Mesenchymal stem cell (in vitro differentiated cells and primary cell): Measurements from ENCODE around the gene POLR2H.

ENCODE experiments used
- DNase-seq: peaks from one replicate; pipeline ENCODE4 v3.0.0-alpha.2; 2013
- H2AFZ ChIP-seq: one replicate; pipeline ENCODE4 v1.6.1; 2013; ENCODE audit warnings: low read depth, mild to moderate bottlenecking, control low read depth, inconsistent platforms, low read length, moderate library complexity
- H2AK5ac ChIP-seq: 2 replicates; pipeline ENCODE4 v1.6.1; 2013; ENCODE audit warnings: low read length, moderate library complexity, mild to moderate bottlenecking, inconsistent platforms; ENCODE audit not compliant: severe bottlenecking
- H2BK120ac ChIP-seq: one replicate; pipeline ENCODE4 v1.6.1; 2013; ENCODE audit warnings: low read depth, mild to moderate bottlenecking, inconsistent platforms, low read length, moderate library complexity
- H2BK12ac ChIP-seq, 2 experiments: one replicate each; pipeline ENCODE4 v1.6.1; 2013; ENCODE audit warnings: inconsistent platforms in 2 of 2, low read length in 2 of 2, mild to moderate bottlenecking in 2 of 2, moderate library complexity in 2 of 2, control low read depth in 1 of 2
- H2BK15ac ChIP-seq: one replicate; pipeline ENCODE4 v1.6.1; 2013; ENCODE audit warnings: mild to moderate bottlenecking, low read depth, inconsistent platforms; ENCODE audit not compliant: poor library complexity, severe bottlenecking
- H2BK5ac ChIP-seq: 2 replicates; pipeline ENCODE4 v1.6.1; 2013; ENCODE audit warnings: low read depth, mild to moderate bottlenecking, low read length, control low read depth, inconsistent platforms; ENCODE audit not compliant: poor library complexity, severe bottlenecking
- H3K14ac ChIP-seq, 2 experiments: one replicate each; pipeline ENCODE4 v1.6.1; 2013; ENCODE audit warnings: inconsistent platforms in 2 of 2, low read length in 2 of 2, control low read depth in 1 of 2, mild to moderate bottlenecking in 1 of 2, moderate library complexity in 1 of 2
- H3K18ac ChIP-seq, 2 experiments: one replicate each; pipeline ENCODE4 v1.6.1; 2013; ENCODE audit warnings: inconsistent platforms in 2 of 2, low read length in 2 of 2, control low read depth in 1 of 2, low read depth in 1 of 2, mild to moderate bottlenecking in 1 of 2
- H3K23ac ChIP-seq, 2 experiments: one replicate each; pipeline ENCODE4 v1.6.1; 2013; ENCODE audit warnings: inconsistent platforms in 2 of 2, low read length in 2 of 2, mild to moderate bottlenecking in 2 of 2, moderate library complexity in 2 of 2, control low read depth in 1 of 2
- H3K27ac ChIP-seq: 2 replicates; pipeline ENCODE4 v1.5.1; 2013; ENCODE audit warnings: mild to moderate bottlenecking, moderate library complexity, low read length, control low read depth, inconsistent platforms; ENCODE audit not compliant: poor library complexity, severe bottlenecking
- H3K27me3 ChIP-seq, 2 experiments: 2 replicates each; pipeline versions ENCODE4 v1.6.1 to v1.7.0; 2013; ENCODE audit warnings: low read length in 2 of 2, mild to moderate bottlenecking in 2 of 2, moderate library complexity in 2 of 2, control low read depth in 1 of 2, inconsistent platforms in 1 of 2; ENCODE audit not compliant: control insufficient read depth in 1 of 2, insufficient read depth in 1 of 2
- H3K36me3 ChIP-seq, 2 experiments: 2 replicates each; pipeline versions ENCODE4 v1.6.1 to v1.7.0; 2013; ENCODE audit warnings: low read length in 2 of 2, control low read depth in 1 of 2, inconsistent platforms in 1 of 2, low read depth in 1 of 2, mild to moderate bottlenecking in 1 of 2; ENCODE audit not compliant: insufficient read depth in 2 of 2, control insufficient read depth in 1 of 2
- H3K4ac ChIP-seq, 2 experiments: one replicate each; pipeline ENCODE4 v1.6.1; 2013; ENCODE audit warnings: inconsistent platforms in 2 of 2, low read length in 2 of 2, mild to moderate bottlenecking in 2 of 2, moderate library complexity in 2 of 2, control low read depth in 1 of 2, low read depth in 1 of 2
- H3K4me1 ChIP-seq: 2 replicates; pipeline ENCODE4 v1.6.1; 2013; ENCODE audit warnings: low read depth, low read length, control low read depth; ENCODE audit not compliant: control insufficient read depth, insufficient read depth
- H3K4me2 ChIP-seq: 2 replicates; pipeline ENCODE4 v1.6.1; 2013; ENCODE audit warnings: low read length, mild to moderate bottlenecking, inconsistent platforms; ENCODE audit not compliant: poor library complexity, severe bottlenecking
- H3K4me3 ChIP-seq, 2 experiments: 2 replicates each; pipeline versions ENCODE4 v1.5.1 to v1.7.0; 2013; ENCODE audit warnings: low read length in 2 of 2, mild to moderate bottlenecking in 2 of 2, control low read depth in 1 of 2, low read depth in 1 of 2; ENCODE audit not compliant: insufficient read depth in 1 of 2
- H3K79me1 ChIP-seq: replicated peaks from 2 replicates; pipeline ENCODE4 v1.6.1; 2013; ENCODE audit warnings: mild to moderate bottlenecking, control low read depth, low read length, inconsistent platforms; ENCODE audit not compliant: poor library complexity, severe bottlenecking
- H3K9ac ChIP-seq: 2 replicates; pipeline ENCODE4 v1.7.0; 2013; ENCODE audit warnings: mild to moderate bottlenecking, low read length, moderate library complexity
- H3K9me3 ChIP-seq: 2 replicates; pipeline ENCODE4 v1.7.0; 2013; ENCODE audit warnings: mild to moderate bottlenecking, low read length; ENCODE audit not compliant: control insufficient read depth
- H4K8ac ChIP-seq: one replicate; pipeline ENCODE4 v1.6.1; 2013; ENCODE audit warnings: inconsistent platforms, mild to moderate bottlenecking, low read length, moderate library complexity
- H4K91ac ChIP-seq: one replicate; pipeline ENCODE4 v1.6.1; 2013; ENCODE audit warnings: mild to moderate bottlenecking, low read length, inconsistent platforms
- WGBS: methylation state at CpG from one replicate; pipeline ENCODE4 v1.1.7; 2013; ENCODE audit warnings: mixed read lengths; 5-methylcytosine and 5-hydroxymethylcytosine counted together

The POLR2H gene

DNA sequence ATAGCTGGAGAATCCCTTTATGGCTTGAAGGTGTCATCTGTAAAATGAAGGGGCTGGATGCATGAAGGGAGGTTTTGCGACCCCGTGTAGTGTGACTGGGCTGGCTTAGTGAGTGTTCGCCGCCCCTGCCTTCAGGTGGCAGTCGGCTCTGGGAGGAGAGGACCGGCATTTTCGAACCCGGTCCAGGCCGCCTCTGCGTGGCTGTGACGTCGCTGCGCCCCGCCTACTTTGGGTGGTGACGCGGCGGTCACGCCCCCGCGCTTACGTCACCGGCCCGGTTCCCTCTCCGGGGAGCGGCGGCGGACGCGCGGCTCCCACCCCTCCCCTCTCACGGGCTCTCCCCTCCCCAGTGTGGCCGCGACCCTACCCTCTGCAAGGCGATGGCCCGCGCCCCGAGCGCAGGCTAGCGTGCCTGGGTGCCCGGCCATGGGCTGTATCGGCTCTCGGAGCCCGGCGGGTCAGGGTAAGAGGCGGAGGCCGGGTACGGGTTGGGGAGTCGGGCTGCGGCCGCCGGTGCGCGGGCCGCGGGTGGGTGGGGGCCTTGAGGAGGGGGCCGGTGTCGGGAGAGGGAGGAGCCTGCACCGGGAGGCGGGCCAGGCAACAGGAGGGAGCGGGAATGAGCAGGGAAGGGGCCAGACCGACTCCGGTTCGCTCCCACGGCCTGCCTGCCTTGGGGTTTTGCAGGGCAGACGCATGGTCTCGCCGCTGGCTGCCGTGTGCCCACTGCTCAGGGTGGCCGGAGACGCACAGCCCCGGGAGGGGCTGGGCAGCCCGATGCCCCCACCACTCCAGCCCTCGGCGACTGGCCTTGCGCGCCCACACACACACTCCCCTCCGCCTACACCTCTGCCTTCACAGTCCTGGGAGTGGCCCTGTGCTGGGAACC, 25.6 kb upstream of the POLR2H start:
- H3K23ac ChIP-seq = peak overlapping the region in 1 of 2 experiments; percentile 70
- H2BK120ac ChIP-seq = peak overlapping the region; percentile 8
- H2AFZ ChIP-seq = no peak overlapping the region
- peak overlapping the region; percentile 90 for H2BK5ac ChIP-seq
- H2BK15ac ChIP-seq = no peak overlapping the region
- H3K4me3 ChIP-seq = peak overlapping the region; percentile 71 to 86
- H3K27ac ChIP-seq = peak overlapping the region; percentile 78
- H3K79me1 ChIP-seq = peaks cover 23% of the 10 kb centered on the region
- no peaks in the 10 kb centered on the region for H3K9me3 ChIP-seq
- 3% methylated on average over 39 of the region's 77 CpGs for WGBS
- peaks cover 52% of the 10 kb centered on the region for H3K4me1 ChIP-seq
- peak overlapping the region in 1 of 2 experiments; percentile 92 for H3K14ac ChIP-seq
- peak; percentile 81 for DNase-seq
- H4K91ac ChIP-seq = peak overlapping the region; percentile 89
- peak overlapping the region; percentile 90 for H3K9ac ChIP-seq
- peak overlapping the region; percentile 31 to 76 for H2BK12ac ChIP-seq
- H3K36me3 ChIP-seq = peaks cover 45 to 46% of the 10 kb centered on the region in 2 experiments
- peak overlapping the region; percentile 52 to 96 for H3K18ac ChIP-seq
- peak overlapping the region; percentile 72 for H3K4me2 ChIP-seq
- H2AK5ac ChIP-seq = peak overlapping the region; percentile 42
- H3K27me3 ChIP-seq = no peaks in the 10 kb centered on the region
- H4K8ac ChIP-seq = peak overlapping the region; percentile 77
- peak overlapping the region; percentile 54 to 71 for H3K4ac ChIP-seq

DNA sequence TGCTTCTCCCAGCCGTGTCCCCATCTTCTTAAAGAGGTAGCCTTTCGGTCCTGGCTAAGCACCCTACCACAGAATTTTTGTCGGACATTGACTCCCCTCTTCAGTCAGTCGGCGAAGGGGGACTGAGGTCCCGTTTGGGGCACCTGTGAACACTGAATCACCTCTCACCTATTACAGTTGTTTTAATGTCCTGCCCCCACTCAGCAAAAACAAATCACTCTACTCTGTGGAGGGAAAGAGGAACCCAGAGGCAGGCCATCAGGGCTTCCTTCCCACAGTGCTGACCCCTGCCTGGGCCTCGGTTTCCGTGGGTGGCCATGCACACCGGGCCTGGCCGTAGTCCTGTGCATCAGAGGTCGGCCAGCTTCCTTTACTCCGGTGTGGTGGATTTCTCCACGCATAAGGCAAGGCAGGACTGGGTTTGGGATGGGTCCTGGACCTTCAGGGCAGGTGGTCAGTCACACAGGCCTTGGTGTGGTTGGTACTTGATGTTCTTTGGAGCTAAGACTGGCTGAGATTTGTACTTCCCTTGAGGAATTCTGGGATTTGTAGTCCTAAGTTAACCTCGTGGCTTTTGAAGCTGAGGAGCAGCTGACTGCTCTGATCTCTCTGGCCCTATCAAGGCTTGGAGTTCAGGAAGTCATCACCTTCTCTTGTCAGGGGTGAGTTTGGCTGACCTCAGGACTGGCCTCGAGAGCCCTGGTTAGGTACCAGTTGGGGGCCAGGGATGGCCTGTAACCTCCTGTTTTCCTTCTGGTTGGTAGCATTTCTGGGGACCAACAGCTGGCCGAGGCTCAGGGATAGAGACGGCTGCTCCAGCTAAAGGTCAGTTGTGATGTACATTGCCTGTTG, 24.7 kb upstream of the POLR2H start:
- Histone ChIP-seq H3K4me3 (peak overlapping the region; percentile 71 to 86), H3K9me3 (no peaks in the 10 kb centered on the region), H3K4ac (peak overlapping the region; percentile 25 to 71), H2BK12ac (peak overlapping the region; percentile 31 to 76), H4K8ac (peak overlapping the region; percentile 57), H3K79me1 (peaks cover 29% of the 10 kb centered on the region), H2BK15ac (no peak overlapping the region), H3K36me3 (peaks cover 43 to 44% of the 10 kb centered on the region in 2 experiments), H3K4me2 (peak overlapping the region; percentile 72), H4K91ac (no peak overlapping the region), H2AFZ (no peak overlapping the region), H3K23ac (no peak overlapping the region), H2BK5ac (no peak overlapping the region), H3K14ac (peak overlapping the region in 1 of 2 experiments; percentile 92), H3K27me3 (no peaks in the 10 kb centered on the region), H3K27ac (peak overlapping the region; percentile 49), H3K18ac (peak overlapping the region in 1 of 2 experiments; percentile 96), H2AK5ac (peak overlapping the region; percentile 42), H2BK120ac (no peak overlapping the region), H3K9ac (peak overlapping the region; percentile 90), H3K4me1 (peaks cover 50% of the 10 kb centered on the region)
- 52% methylated on average over 17 of the region's 17 CpGs for WGBS
- peak; percentile 68 for DNase-seq

DNA sequence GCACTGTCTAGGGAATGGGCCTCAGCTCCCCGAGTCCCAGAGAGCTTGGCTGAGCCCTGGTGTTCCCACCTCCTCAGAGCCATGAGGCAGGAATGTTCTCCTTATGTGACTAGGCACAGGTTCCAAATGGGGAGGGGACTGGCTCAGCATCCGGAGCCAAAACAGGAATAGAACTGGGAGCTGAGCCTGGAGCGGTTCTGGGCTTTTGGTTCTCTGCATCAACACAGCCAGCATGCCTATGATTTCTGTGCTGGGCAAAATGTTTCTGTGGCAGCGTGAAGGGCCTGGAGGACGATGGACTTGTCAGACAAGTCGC, 24.2 kb upstream of the POLR2H start, which contains the start of gene FAM131A:
TSS of gene FAM131A (plus strand) at position 202 of the 316 bp plus-strand sequence. CDS start at position 233, 31 bp downstream.
- Histone ChIP-seq H3K79me1 (peaks cover 30% of the 10 kb centered on the region), H3K4me1 (peaks cover 46% of the 10 kb centered on the region), H4K8ac (peak within 1 kb of the TSS; percentile 57), H3K14ac (peak within 1 kb of the TSS in 1 of 2 experiments; percentile 92), H2BK120ac (no peak within 1 kb of the TSS), H3K27me3 (no peaks in the 10 kb centered on the region), H3K9me3 (no peaks in the 10 kb centered on the region), H3K9ac (peak within 1 kb of the TSS; percentile 90), H3K18ac (peak within 1 kb of the TSS; percentile 25 to 96), H3K27ac (peak within 1 kb of the TSS; percentile 49), H4K91ac (no peak within 1 kb of the TSS), H3K36me3 (peaks cover 42% of the 10 kb centered on the region in 2 experiments), H3K23ac (no peak within 1 kb of the TSS), H2BK15ac (no peak within 1 kb of the TSS), H3K4me3 (peak within 1 kb of the TSS; percentile 71 to 86), H2AK5ac (peak within 1 kb of the TSS; percentile 45), H2BK12ac (peak within 1 kb of the TSS; percentile 31 to 76), H2AFZ (no peak within 1 kb of the TSS), H3K4me2 (peak within 1 kb of the TSS; percentile 72), H3K4ac (peak within 1 kb of the TSS; percentile 42 to 71), H2BK5ac (no peak within 1 kb of the TSS)
- 97% methylated on average over 6 of the region's 6 CpGs for WGBS
- DNase-seq = no peak
